HepG2 (cell line): Measurements from ENCODE around the gene POU2F1. TPM values are rescaled to one million over a fixed set of nuclear protein-coding genes. Genes with fewer than 3 reads are reported as not detected.

ENCODE experiments used
- ATAC-seq: fragments of 200-7000 bp; cut with Tn5 transposase; 3 replicates; pipeline ENCODE4 v1.9.1; 2020; ENCODE audit warnings: mild to moderate bottlenecking, moderate library complexity
- BruUV-seq: library from RNA; stranded (reverse); fragments of 400-500 nt; replicated peaks from 2 replicates; lab custom pipeline; 2021; lab: Mats Ljungman, UMichigan
- CTCF ChIA-PET: fragments of 300-600 bp; formaldehyde crosslinking; extraction: SDS; loops from one replicate; lab custom pipeline; 2021; ENCODE audit warnings: low total read pairs, inconsistent platforms, low intra/inter-chr PET ratio; lab: Yijun Ruan, JAX
- POLR2A ChIA-PET: fragments of 350-600 bp; sonication (Branson Sonifier 250); formaldehyde crosslinking; loops from one replicate; lab custom pipeline; 2020; ENCODE audit warnings: antibody characterized with exemption, inconsistent platforms; lab: Yijun Ruan, JAX
- DNase-seq: peaks from one replicate; pipeline ENCODE4 v3.0.0-alpha.2; 2015; ENCODE audit warnings: low spot score
- FAIRE-seq: peaks from 3 replicates; lab custom pipeline; 2011; peaks lifted over from hg19 to GRCh38; lab: Jason Lieb, UNC
- H2AFZ ChIP-seq: one replicate; pipeline ENCODE4 v1.6.1; 2011; ENCODE audit warnings: low read length, inconsistent platforms
- H3K27ac ChIP-seq: fragments of 300-600 bp; 3 replicates; pipeline ENCODE4 v1.8.0; 2011; ENCODE audit warnings: mixed run types, mild to moderate bottlenecking, mixed read lengths, low read length, inconsistent platforms; ENCODE audit not compliant: insufficient read depth; ENCODE audit errors: extremely low read length
- H3K27me3 ChIP-seq, 2 experiments: fragments of 200-600 bp in 1 of 2; 2 replicates in 1 of 2; 3 replicates in 1 of 2; pipeline versions ENCODE4 v1.6.0 to v1.8.0; 2011; ENCODE audit warnings: low read length in 2 of 2, mild to moderate bottlenecking in 2 of 2, moderate library complexity in 2 of 2, inconsistent platforms in 1 of 2; ENCODE audit not compliant: insufficient read depth in 2 of 2, control insufficient read depth in 1 of 2
- H3K36me3 ChIP-seq, 2 experiments: fragments of 200-600 bp in 1 of 2; replicated peaks in 1 of 2; 2 replicates in 1 of 2; 3 replicates in 1 of 2; pipeline versions ENCODE4 v1.5.1 to v1.8.0; 2011; ENCODE audit warnings: low read length in 2 of 2, inconsistent platforms in 1 of 2; ENCODE audit not compliant: insufficient read depth in 2 of 2, control insufficient read depth in 1 of 2
- H3K4me1 ChIP-seq: 2 replicates; pipeline ENCODE4 v1.5.1; 2012; ENCODE audit warnings: low read length, inconsistent platforms; ENCODE audit not compliant: insufficient read depth
- H3K4me2 ChIP-seq: 2 replicates; pipeline ENCODE4 v1.6.0; 2011; ENCODE audit warnings: low read depth, low read length, inconsistent platforms
- H3K4me3 ChIP-seq, 3 experiments: fragments of 200-600 bp in 1 of 3; sonication (generic), shearing (Covaris generic) in 1 of 3; replicated peaks in 1 of 3; 2 replicates each; pipeline ENCODE4 v1.5.1; 2011 to 2016; ENCODE audit warnings: low read length in 3 of 3, inconsistent platforms in 2 of 3, low read depth in 2 of 3, mild to moderate bottlenecking in 2 of 3, control low read depth in 1 of 3, mixed read lengths in 1 of 3; ENCODE audit not compliant: insufficient read depth in 1 of 3
- H3K79me2 ChIP-seq: one replicate; pipeline ENCODE4 v1.6.1; 2011; ENCODE audit warnings: low read length, inconsistent platforms; ENCODE audit not compliant: insufficient read depth
- H3K9ac ChIP-seq: 2 replicates; pipeline ENCODE4 v1.6.0; 2011; ENCODE audit warnings: mild to moderate bottlenecking, low read depth, low read length, inconsistent platforms; ENCODE audit not compliant: insufficient read depth
- H3K9me3 ChIP-seq: 2 replicates; pipeline ENCODE4 v1.5.1; 2012; ENCODE audit warnings: mild to moderate bottlenecking, low read length
- H4K20me1 ChIP-seq: 2 replicates; pipeline ENCODE4 v1.6.0; 2011; ENCODE audit warnings: inconsistent platforms, mild to moderate bottlenecking, low read length, moderate library complexity; ENCODE audit not compliant: insufficient read depth
- AKNA ChIP-seq: sonication (generic); formaldehyde crosslinking; IDR thresholded peaks from 2 replicates; pipeline ENCODE4 v1.4.0; 2020; ENCODE audit warnings: missing genetic modification reagents, borderline replicate concordance
- BRCA1 ChIP-seq: sonication (generic); formaldehyde crosslinking; IDR thresholded peaks from 2 replicates; pipeline ENCODE4 v1.4.0; 2020; ENCODE audit warnings: missing genetic modification reagents
- PBX2 ChIP-seq: IDR thresholded peaks from 2 replicates; pipeline ENCODE4 v1.6.1; 2016; ENCODE audit warnings: control low read depth
- ZNF367 ChIP-seq: sonication (generic); formaldehyde crosslinking; IDR thresholded peaks from 2 replicates; pipeline ENCODE4 v1.4.0; 2020; ENCODE audit warnings: missing genetic modification reagents, borderline replicate concordance
- ZNF784 ChIP-seq: sonication (generic); formaldehyde crosslinking; IDR thresholded peaks from 2 replicates; pipeline ENCODE4 v1.5.1; 2020; ENCODE audit warnings: missing genetic modification reagents, mild to moderate bottlenecking, borderline replicate concordance
- WGBS: methylation state at CpG from one replicate; pipeline ENCODE4 v1.1.6; 2017; ENCODE audit warnings: low lambda C conversion rate; 5-methylcytosine and 5-hydroxymethylcytosine counted together
- in situ Hi-C: cut with HindIII; loops from 2 replicates; pipeline ENCODE4 v1.10.0; 2017; ENCODE audit warnings: low pct_unique_long_range_greater_than_20kb; ENCODE audit not compliant: extremely low pct_ligation_motif_present
- intact Hi-C: fragments of 100-400 bp; cut with micrococcal nuclease; formaldehyde crosslinking; loops from one replicate; pipeline ENCODE4 v1.10.0; 2022; ENCODE audit not compliant: unreplicated experiment
- polyA plus RNA-seq, 8 experiments: library from polyadenylated mRNA; depleted of rRNA in 3 of 8; stranded (reverse) in 7 of 8; unstranded in 1 of 8; fragments of >200 nt; fragmentation: Illumina TruSeq in 4 of 8; extraction: Trizol in 4 of 8; gene quantifications; 2 replicates each; pipeline versions ENCODE4 v1.2.1 to v1.2.3, GENCODE V29; 2011 to 2016; ENCODE audit warnings: low read depth in 4 of 8, missing spikeins in 1 of 8, mixed read lengths in 1 of 8; ENCODE audit not compliant: insufficient read depth in 1 of 8
- total RNA-seq, 5 experiments: library from RNA; depleted of rRNA; stranded (reverse); fragments of >200 nt; fragmentation: Illumina TruSeq; extraction: Trizol; gene quantifications; 2 replicates each; pipeline ENCODE4 v1.2.3, GENCODE V29; 2016; ENCODE audit warnings: low read depth in 1 of 5

POU2F1 gene
- total and polyA plus RNA-seq, 2 of the 13 experiments (the other 11 are each of a cell fraction or from before 2014, with no cell fraction given), result 10.2 to 13.0 TPM

- no peak overlapping the region for H3K27ac ChIP-seq
- no peak for DNase-seq
- peaks cover 7% of the 10 kb centered on the region; the same call in 1 of the 2 replicates for H3K4me1 ChIP-seq
- ATAC-seq, result peak; percentile 44; the same call in 2 of the 3 replicates
- no peak overlapping the region for H3K9ac ChIP-seq
- TF ChIP-seq BRCA1 (CRISPR knock-in tag) (no peak), ZNF367 (CRISPR knock-in tag) (no peak), ZNF784 (CRISPR knock-in tag) (no peak)
- no peak for FAIRE-seq
- 51% methylated on average over 9 of the region's 9 CpGs for WGBS
- no peaks in the 10 kb centered on the region for H3K36me3 ChIP-seq
- no peak overlapping the region for H3K4me2 ChIP-seq
- H3K4me3 ChIP-seq, result no peak overlapping the region
- POLR2A ChIA-PET, result no interaction called here
- no TSS peak for BruUV-seq
- H3K9me3 ChIP-seq, result no peaks in the 10 kb centered on the region
- H3K79me2 ChIP-seq, result no peaks in the 10 kb centered on the region
- intact Hi-C loops (no loop called here), in situ Hi-C loops (no loop called here)
- CTCF ChIA-PET, result no interaction called here
- H3K27me3 ChIP-seq, result peaks cover 0 to 10% of the 10 kb centered on the region in 2 experiments; a peak in 2 of 5 replicates
- no peaks in the 10 kb centered on the region for H4K20me1 ChIP-seq
- no peak overlapping the region for H2AFZ ChIP-seq
Observed at GRCh38 chr1:167467752-167468151, 247.1 kb downstream of the POU2F1 start.

- POLR2A ChIA-PET, result no interaction called here
- Histone ChIP-seq H3K79me2 (no peaks in the 10 kb centered on the region), H3K36me3 (no peaks in the 10 kb centered on the region), H3K4me1 (peaks cover 7% of the 10 kb centered on the region; the same call in 1 of the 2 replicates), H4K20me1 (no peaks in the 10 kb centered on the region), H3K27me3 (peaks cover 1 to 18% of the 10 kb centered on the region in 2 experiments; a peak in 2 of 5 replicates), H3K4me3 (no peak overlapping the region), H2AFZ (no peak overlapping the region), H3K4me2 (no peak overlapping the region), H3K9ac (no peak overlapping the region), H3K27ac (no peak overlapping the region), H3K9me3 (no peaks in the 10 kb centered on the region)
- ATAC-seq (no peak), FAIRE-seq (no peak), DNase-seq (no peak)
- intact Hi-C loops (no loop called here), in situ Hi-C loops (no loop called here)
- TF ChIP-seq AKNA (CRISPR knock-in tag) (no peak), PBX2 (CRISPR knock-in tag) (no peak)
- CTCF ChIA-PET, result no interaction called here
- BruUV-seq, result no TSS peak
- WGBS, result 36% methylated on average over 7 of the region's 7 CpGs
Observed at GRCh38 chr1:167469280-167469965, 248.7 kb downstream of the POU2F1 start.
